ENCODE results near the gene RHOB.
"Not testable (repeated sequence)": the region's sequence is repeated elsewhere in the genome, so short reads cannot be mapped to it uniquely, and the experiment has no call there.

The RHOB gene

DNA sequence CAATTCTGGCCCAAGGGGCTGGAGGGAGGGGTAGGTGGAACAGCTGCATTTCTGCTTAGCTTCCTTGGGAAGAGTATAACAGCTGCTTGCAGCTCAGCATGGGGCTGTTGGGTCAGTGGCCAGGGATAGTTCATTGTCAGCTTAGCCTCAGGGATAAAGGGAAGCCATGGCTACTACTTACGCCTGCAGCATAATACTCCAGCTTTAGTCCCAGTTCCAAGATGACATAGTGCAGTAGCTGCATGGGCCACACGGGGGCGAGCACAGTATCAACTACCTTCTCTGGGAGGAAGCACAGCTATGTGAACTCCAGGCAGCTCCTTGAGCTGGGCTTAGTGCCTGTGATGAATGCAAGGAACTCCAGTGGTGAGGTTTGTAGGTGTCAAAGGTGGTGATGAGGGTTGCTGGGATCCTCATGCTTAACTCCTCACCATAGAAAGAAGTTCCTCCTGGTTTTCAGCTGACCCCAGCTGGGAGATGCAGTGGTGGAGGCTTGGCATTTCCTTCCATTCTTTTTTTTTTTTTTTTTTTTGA is 35.4 kb upstream of the RHOB start:
- H3K27ac ChIP-seq, result no peak overlapping the region
- peaks cover 17% of the 10 kb centered on the region for H3K9me3 ChIP-seq (ENCODE audit: severe bottlenecking)
- TF ChIP-seq CTCF (IDR thresholded peaks at IDR 0.05; ENCODE audit: low read depth, low read length), result peak; percentile 97

GRCh38 chr2:20414806-20415205 is 32.1 kb upstream of the RHOB start:
- TF ChIP-seq CTCF (IDR thresholded peaks at IDR 0.05; ENCODE audit: low read depth, low read length), result no peak
- Histone ChIP-seq H3K27me3 (ENCODE audit: insufficient read depth, low read depth, severe bottlenecking) (no peaks in the 10 kb centered on the region), H3K4me3 (ENCODE audit: low read depth, low read length) (no peak overlapping the region), H3K36me3 (no peaks in the 10 kb centered on the region), H3K27ac (no peak overlapping the region), H3K9me3 (ENCODE audit: severe bottlenecking) (peaks cover 6% of the 10 kb centered on the region)
- DNase-seq, result peak; percentile 6

More for the DNA sequence above, 35.4 kb upstream of the RHOB start:
- Histone ChIP-seq H3K4me3 (ENCODE audit: low read depth, low read length) (no peak overlapping the region), H3K27me3 (ENCODE audit: insufficient read depth, low read depth, severe bottlenecking) (no peaks in the 10 kb centered on the region), H3K36me3 (no peaks in the 10 kb centered on the region)
- peak; percentile 94 for DNase-seq

DNA sequence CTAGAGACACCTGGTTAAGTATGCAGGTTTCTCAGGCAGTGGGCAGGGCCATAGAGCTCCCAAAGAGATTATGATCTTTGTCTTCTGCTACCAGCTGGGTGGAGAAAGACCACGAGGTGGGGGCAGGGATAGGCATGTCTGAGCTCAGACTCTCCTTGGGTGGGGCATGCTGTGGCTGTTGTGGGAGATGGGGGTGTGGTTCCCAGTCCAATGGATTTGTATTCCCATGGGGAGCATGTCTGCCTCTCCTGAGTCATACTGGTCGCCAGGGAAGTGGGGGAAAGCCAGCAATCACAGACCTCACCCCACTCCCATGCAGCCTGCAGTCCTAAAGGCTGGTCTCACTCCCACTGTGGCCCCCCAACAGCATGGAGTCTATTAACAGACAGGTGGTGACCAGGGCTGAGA is 31.4 kb upstream of the RHOB start:
- H3K36me3 ChIP-seq, result no peaks in the 10 kb centered on the region
- H3K4me3 ChIP-seq (ENCODE audit: low read depth, low read length), result no peak overlapping the region
- H3K27me3 ChIP-seq (ENCODE audit: insufficient read depth, low read depth, severe bottlenecking), result no peaks in the 10 kb centered on the region
- peak; percentile 60 for DNase-seq
- H3K9me3 ChIP-seq (ENCODE audit: severe bottlenecking), result no peaks in the 10 kb centered on the region
- no peak for TF ChIP-seq CTCF (IDR thresholded peaks at IDR 0.05; ENCODE audit: low read depth, low read length)
- H3K27ac ChIP-seq, result no peak overlapping the region

DNA sequence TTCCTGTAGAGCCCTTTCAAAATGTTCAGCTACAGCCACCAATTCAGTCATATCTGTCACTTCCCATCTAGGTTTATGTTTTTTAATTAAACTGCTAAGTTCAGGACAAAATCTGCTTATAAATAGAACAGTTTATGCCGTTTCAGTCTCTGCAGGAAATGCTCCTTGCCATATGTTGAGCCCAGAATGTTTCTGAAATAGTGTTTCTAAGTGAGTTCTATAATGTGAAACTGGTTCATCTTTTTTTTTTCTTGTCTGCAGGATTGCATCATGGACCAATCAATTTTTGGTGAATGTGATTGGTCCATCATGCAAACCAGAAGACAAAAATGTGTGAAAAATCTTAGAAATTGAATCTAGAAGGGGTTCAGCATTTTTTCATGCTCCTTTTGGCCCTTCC is 30.2 kb upstream of the RHOB start:
- TF ChIP-seq CTCF (IDR thresholded peaks at IDR 0.05; ENCODE audit: low read depth, low read length), result no peak
- Histone ChIP-seq H3K9me3 (ENCODE audit: severe bottlenecking) (no peaks in the 10 kb centered on the region), H3K27me3 (ENCODE audit: insufficient read depth, low read depth, severe bottlenecking) (no peaks in the 10 kb centered on the region), H3K4me3 (ENCODE audit: low read depth, low read length) (no peak overlapping the region), H3K36me3 (no peaks in the 10 kb centered on the region), H3K27ac (no peak overlapping the region)
- DNase-seq, result no peak

GRCh38 chr2:20417230-20417821 is 29.5 kb upstream of the RHOB start:
- not testable (repeated sequence) for H3K36me3 ChIP-seq; H3K27me3 ChIP-seq (ENCODE audit: insufficient read depth, low read depth, severe bottlenecking); H3K27ac ChIP-seq; H3K4me3 ChIP-seq (ENCODE audit: low read depth, low read length); H3K9me3 ChIP-seq (ENCODE audit: severe bottlenecking); DNase-seq

DNA sequence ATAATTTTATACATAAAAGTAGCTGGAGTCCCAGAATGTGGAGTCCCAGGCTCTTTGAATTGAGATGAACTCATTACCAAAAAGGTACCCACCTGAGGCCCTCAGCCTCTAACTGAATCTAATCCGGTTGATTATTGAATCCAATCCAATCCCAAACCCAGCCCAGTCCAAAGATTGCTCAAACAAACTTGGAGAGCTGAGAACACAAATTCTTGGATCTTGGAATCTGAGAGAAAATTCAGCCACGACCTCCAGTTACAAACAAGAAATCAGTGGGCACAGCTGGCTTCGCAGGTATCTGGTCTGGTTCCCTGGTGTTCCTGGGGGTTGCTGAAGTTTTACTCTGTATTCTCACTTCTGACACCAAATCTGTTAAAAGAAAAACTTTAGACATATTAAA is 28.4 kb upstream of the RHOB start:
- no peaks in the 10 kb centered on the region for H3K27me3 ChIP-seq (ENCODE audit: insufficient read depth, low read depth, severe bottlenecking)
- TF ChIP-seq CTCF (IDR thresholded peaks at IDR 0.05; ENCODE audit: low read depth, low read length), result no peak
- H3K27ac ChIP-seq, result no peak overlapping the region
- no peak overlapping the region for H3K4me3 ChIP-seq (ENCODE audit: low read depth, low read length)
- DNase-seq, result no peak
- H3K9me3 ChIP-seq (ENCODE audit: severe bottlenecking), result no peaks in the 10 kb centered on the region
- no peaks in the 10 kb centered on the region for H3K36me3 ChIP-seq

Data from WERI-Rb-1 (cell line).